ENCODE measurements around the gene HIF1AN.

Gene HIF1AN

DNA sequence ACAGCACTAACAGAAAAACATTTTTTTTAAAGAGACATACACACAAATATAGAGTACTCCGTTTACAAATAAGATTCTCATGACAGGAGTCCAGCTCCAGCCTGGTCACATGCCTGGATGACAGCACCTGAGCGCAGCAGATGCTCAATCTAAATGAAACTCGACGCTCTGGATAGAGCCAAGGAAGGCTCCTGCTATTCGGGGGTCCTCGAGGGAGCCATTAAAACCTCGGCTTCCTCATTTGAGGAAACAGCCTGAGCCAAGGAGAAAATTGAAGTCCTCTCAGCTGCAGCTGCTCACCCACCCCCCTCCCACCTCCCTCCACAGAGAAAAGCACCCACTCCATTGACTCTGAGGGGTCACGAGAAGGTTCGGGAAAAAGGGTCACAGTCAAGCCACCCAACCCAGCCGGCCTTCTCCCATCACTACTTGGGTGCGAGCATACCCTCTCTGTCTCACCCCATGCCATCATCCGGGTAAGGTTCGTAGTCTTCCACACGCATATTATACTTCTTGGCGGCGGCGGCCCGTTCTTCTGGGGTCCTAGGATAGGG is 6.7 kb upstream of the HIF1AN start:
- TF ChIP-seq, protein P1, sequence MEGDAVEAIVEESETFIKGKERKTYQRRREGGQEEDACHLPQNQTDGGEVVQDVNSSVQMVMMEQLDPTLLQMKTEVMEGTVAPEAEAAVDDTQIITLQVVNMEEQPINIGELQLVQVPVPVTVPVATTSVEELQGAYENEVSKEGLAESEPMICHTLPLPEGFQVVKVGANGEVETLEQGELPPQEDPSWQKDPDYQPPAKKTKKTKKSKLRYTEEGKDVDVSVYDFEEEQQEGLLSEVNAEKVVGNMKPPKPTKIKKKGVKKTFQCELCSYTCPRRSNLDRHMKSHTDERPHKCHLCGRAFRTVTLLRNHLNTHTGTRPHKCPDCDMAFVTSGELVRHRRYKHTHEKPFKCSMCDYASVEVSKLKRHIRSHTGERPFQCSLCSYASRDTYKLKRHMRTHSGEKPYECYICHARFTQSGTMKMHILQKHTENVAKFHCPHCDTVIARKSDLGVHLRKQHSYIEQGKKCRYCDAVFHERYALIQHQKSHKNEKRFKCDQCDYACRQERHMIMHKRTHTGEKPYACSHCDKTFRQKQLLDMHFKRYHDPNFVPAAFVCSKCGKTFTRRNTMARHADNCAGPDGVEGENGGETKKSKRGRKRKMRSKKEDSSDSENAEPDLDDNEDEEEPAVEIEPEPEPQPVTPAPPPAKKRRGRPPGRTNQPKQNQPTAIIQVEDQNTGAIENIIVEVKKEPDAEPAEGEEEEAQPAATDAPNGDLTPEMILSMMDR (IDR thresholded peaks at IDR 0.05; ENCODE audit: insufficient read depth, low read length, poor library complexity, severe bottlenecking), result no peak

DNA sequence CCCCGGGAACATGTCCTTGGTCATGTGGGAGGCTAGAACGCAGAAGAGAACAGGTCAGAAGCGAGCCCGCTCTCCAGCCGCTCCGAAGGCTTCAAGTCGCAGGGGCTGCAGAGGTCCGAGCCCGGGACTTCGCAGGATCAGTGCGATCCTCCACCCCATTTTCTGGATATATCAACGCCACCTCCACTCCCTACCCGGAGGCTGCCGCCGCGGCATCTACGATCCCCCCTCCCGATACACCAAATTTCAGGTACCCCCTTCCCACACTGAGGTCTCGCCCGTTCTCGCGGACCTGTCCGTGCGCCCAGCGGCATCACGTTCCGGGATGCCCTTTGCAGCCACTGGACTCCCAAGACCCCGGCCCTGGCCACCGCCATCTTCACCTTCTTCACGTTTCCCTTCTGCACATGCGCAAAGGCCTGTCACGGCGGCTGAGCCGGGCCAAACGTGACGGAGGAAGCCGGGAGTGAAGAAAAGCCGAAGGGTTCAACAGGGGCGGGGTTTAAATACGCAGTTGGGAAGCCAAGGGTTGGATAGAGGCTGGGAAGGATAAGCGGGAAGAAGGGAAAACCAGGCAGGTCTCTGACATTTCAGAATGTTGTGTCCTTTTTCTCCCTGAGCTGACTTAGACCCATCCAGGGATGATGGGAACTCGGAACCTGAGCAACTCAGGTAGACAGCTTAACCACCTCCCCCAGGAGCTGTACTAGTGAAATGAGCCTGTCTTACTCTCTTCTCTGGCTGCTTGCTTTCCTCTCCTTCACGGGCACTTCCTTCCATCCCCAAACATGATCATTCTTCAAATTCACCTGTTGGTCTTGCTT is 6.1 kb upstream of the HIF1AN start, which contains the start of gene NDUFB8:
Gene NDUFB8 (minus strand): TSS at position 397 of the 824 bp plus-strand sequence. CDS start 20 bp downstream, at position 377.
- peaks cover 12% of the 10 kb centered on the region for H3K36me3 ChIP-seq (ENCODE audit: control insufficient read depth, insufficient read depth, low read length)
- no peaks in the 10 kb centered on the region for H3K27me3 ChIP-seq (replicated peaks; ENCODE audit: control insufficient read depth, insufficient read depth, low read length)
- TF ChIP-seq, protein P1 (IDR thresholded peaks at IDR 0.05; ENCODE audit: insufficient read depth, low read length, poor library complexity, severe bottlenecking), result no peak
- peak within 1 kb of the TSS; percentile 98 for H3K4me3 ChIP-seq (replicated peaks; ENCODE audit: low read depth, low read length)
- DNase-seq (ENCODE audit: extremely low read depth, insufficient read length), result peak; percentile 81

More for the DNA sequence above, 6.7 kb upstream of the HIF1AN start:
- Histone ChIP-seq H3K36me3 (ENCODE audit: control insufficient read depth, insufficient read depth, low read length) (peaks cover 19% of the 10 kb centered on the region), H3K27me3 (replicated peaks; ENCODE audit: control insufficient read depth, insufficient read depth, low read length) (no peaks in the 10 kb centered on the region), H3K4me3 (replicated peaks; ENCODE audit: low read depth, low read length) (peak overlapping the region; percentile 98)
- peak; percentile 18 for DNase-seq (ENCODE audit: extremely low read depth, insufficient read length)

DNA sequence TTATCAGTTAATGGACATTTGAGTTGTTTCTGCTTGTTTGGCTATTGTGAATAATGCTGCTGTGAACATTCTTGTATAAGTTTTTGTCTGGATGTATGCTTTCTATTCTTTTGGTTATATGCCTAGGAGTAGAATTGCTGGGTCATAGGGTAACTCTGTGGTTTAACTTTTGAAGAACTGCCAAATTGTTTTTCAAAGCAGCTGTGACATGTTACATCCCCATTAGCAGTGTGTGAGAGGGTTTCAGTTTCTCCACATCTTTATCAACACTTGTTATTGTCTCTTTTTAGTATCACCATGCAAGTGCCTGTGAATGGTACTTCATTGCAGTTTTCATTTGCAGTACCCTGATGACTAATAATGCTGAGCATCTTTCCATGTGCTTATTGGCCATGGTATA is 4.0 kb upstream of the HIF1AN start:
- no peaks in the 10 kb centered on the region for H3K27me3 ChIP-seq (replicated peaks; ENCODE audit: control insufficient read depth, insufficient read depth, low read length)
- TF ChIP-seq, protein P1 (IDR thresholded peaks at IDR 0.05; ENCODE audit: insufficient read depth, low read length, poor library complexity, severe bottlenecking), result no peak
- DNase-seq (ENCODE audit: extremely low read depth, insufficient read length), result no peak
- no peak overlapping the region for H3K4me3 ChIP-seq (replicated peaks; ENCODE audit: low read depth, low read length)
- H3K36me3 ChIP-seq (ENCODE audit: control insufficient read depth, insufficient read depth, low read length), result peaks cover 2% of the 10 kb centered on the region

DNA sequence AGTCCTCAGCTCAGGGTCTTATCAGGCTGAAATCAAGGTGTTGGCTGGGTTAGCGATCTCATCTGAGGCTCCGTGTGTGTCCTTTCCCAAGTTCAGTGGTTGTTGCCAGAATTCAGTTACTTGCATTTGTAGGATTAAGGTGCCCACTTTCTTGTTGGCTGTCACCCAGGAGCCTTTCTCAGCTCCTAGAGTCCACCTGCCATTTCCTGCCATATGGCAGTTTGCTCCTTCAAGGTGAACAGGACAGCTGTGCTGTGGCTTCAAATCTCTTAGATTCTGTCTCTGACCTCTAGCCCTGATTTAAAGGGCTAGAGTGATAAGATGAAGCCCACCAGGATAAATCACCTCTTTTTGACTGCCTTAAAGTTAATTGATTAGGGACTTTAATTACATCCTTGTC is 1.0 kb upstream of the HIF1AN start:
- no peak for DNase-seq (ENCODE audit: extremely low read depth, insufficient read length)
- H3K27me3 ChIP-seq (replicated peaks; ENCODE audit: control insufficient read depth, insufficient read depth, low read length), result no peaks in the 10 kb centered on the region
- peaks cover 1% of the 10 kb centered on the region for H3K36me3 ChIP-seq (ENCODE audit: control insufficient read depth, insufficient read depth, low read length)
- TF ChIP-seq, protein P1 (IDR thresholded peaks at IDR 0.05; ENCODE audit: insufficient read depth, low read length, poor library complexity, severe bottlenecking), result no peak
- no peak overlapping the region for H3K4me3 ChIP-seq (replicated peaks; ENCODE audit: low read depth, low read length)

DNA sequence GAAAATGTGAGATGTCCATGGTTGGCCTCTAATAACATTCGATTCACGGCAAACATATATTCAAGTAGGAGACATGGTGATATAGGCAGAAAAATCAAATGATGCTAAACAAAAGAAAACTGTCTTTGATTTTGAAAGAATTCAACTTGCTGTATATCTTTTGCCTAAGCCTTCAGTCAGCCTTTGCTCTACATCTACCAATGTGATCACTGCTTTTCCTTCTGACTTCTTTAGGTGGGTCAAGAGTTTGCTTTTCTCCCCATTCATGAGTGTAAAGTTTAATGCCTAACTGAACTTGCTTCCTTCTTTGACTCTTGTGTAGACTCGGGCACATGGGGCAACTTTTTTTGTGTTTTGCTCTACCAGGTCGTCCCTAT is 417 bp upstream of the HIF1AN start:
- H3K27me3 ChIP-seq (replicated peaks; ENCODE audit: control insufficient read depth, insufficient read depth, low read length), result no peaks in the 10 kb centered on the region
- TF ChIP-seq, protein P1 (IDR thresholded peaks at IDR 0.05; ENCODE audit: insufficient read depth, low read length, poor library complexity, severe bottlenecking), result no peak
- peaks cover 1% of the 10 kb centered on the region for H3K36me3 ChIP-seq (ENCODE audit: control insufficient read depth, insufficient read depth, low read length)
- H3K4me3 ChIP-seq (replicated peaks; ENCODE audit: low read depth, low read length), result peak overlapping the region; percentile 6; the same call in 1 of the 2 replicates
- no peak for DNase-seq (ENCODE audit: extremely low read depth, insufficient read length)
